Measurements from ENCODE around the gene AMZ2.

- TF ChIP-seq, protein P1, sequence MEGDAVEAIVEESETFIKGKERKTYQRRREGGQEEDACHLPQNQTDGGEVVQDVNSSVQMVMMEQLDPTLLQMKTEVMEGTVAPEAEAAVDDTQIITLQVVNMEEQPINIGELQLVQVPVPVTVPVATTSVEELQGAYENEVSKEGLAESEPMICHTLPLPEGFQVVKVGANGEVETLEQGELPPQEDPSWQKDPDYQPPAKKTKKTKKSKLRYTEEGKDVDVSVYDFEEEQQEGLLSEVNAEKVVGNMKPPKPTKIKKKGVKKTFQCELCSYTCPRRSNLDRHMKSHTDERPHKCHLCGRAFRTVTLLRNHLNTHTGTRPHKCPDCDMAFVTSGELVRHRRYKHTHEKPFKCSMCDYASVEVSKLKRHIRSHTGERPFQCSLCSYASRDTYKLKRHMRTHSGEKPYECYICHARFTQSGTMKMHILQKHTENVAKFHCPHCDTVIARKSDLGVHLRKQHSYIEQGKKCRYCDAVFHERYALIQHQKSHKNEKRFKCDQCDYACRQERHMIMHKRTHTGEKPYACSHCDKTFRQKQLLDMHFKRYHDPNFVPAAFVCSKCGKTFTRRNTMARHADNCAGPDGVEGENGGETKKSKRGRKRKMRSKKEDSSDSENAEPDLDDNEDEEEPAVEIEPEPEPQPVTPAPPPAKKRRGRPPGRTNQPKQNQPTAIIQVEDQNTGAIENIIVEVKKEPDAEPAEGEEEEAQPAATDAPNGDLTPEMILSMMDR (IDR thresholded peaks at IDR 0.05) = no peak
- TF ChIP-seq RORB (CRISPR knock-in tag; IDR thresholded peaks at IDR 0.05) = no peak
- no peak for TF ChIP-seq IRF1 (CRISPR knock-in tag; IDR thresholded peaks at IDR 0.05)
- no peak for TF ChIP-seq GABPB1 (CRISPR knock-in tag; IDR thresholded peaks at IDR 0.05)
- TF ChIP-seq FOXP4 (CRISPR knock-in tag; IDR thresholded peaks at IDR 0.05) = no peak
- TF ChIP-seq KAT7 (CRISPR knock-in tag; IDR thresholded peaks at IDR 0.05; ENCODE audit: borderline replicate concordance) = no peak
- TF ChIP-seq, protein P2, sequence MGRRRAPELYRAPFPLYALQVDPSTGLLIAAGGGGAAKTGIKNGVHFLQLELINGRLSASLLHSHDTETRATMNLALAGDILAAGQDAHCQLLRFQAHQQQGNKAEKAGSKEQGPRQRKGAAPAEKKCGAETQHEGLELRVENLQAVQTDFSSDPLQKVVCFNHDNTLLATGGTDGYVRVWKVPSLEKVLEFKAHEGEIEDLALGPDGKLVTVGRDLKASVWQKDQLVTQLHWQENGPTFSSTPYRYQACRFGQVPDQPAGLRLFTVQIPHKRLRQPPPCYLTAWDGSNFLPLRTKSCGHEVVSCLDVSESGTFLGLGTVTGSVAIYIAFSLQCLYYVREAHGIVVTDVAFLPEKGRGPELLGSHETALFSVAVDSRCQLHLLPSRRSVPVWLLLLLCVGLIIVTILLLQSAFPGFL (CRISPR knock-in tag; IDR thresholded peaks at IDR 0.05; ENCODE audit: borderline replicate concordance) = no peak
- no peak for TF ChIP-seq MAX (CRISPR knock-in tag; IDR thresholded peaks at IDR 0.05)
- no peak for TF ChIP-seq ATF2 (CRISPR knock-in tag; IDR thresholded peaks at IDR 0.05; ENCODE audit: borderline replicate concordance, low read depth)
- TF ChIP-seq ZNF121 (CRISPR knock-in tag; IDR thresholded peaks at IDR 0.05) = no peak
- no peak for TF ChIP-seq ATF3 (CRISPR knock-in tag; conservative IDR thresholded peaks at IDR 0.05)
Measured at GRCh38 chr17:68210570-68211315, 37.1 kb upstream of the AMZ2 start.

Measured in WTC11 (cell line).